ENCODE data around the gene PFN1. TPM values are rescaled to one million over a fixed set of nuclear protein-coding genes. Genes with fewer than 3 reads are reported as not detected.

The PFN1 gene
- total and polyA plus RNA-seq, 9 of the 15 experiments (the other 6 are each of a cell fraction or from before 2014, with no cell fraction given) = 60.5 to 1,479 (median 456) TPM

GRCh38 chr17:4948931-4949320 lies 596 bp upstream of the PFN1 start (continued):
- TF ChIP-seq AFF4 (CRISPR knock-in tag; IDR thresholded peaks at IDR 0.05) = 0 out of 2 replicates have a peak, but pooled peaks have one; percentile 1
- peak; percentile 67; the same call in 1 of the 2 replicates for TF ChIP-seq ZBTB7A (IDR thresholded peaks at IDR 0.05; ENCODE audit: borderline replicate concordance, control insufficient read depth, low read depth, low read length)
- peak in 1 of 2 experiments; percentile 2; a peak in 1 of 4 replicates for TF ChIP-seq MAZ (CRISPR knock-in tag; conservative IDR thresholded peaks at IDR 0.05 in 1 of 2, IDR thresholded peaks at IDR 0.05 in 1 of 2)
- TF ChIP-seq MCM7 (IDR thresholded peaks at IDR 0.05) = no peak
- TF ChIP-seq RCOR1 (IDR thresholded peaks at IDR 0.05; ENCODE audit: borderline replicate concordance in 1 of 2, low read depth in 2 of 2, low read length in 2 of 2) = no peak
- TF ChIP-seq E2F8 (IDR thresholded peaks at IDR 0.05; ENCODE audit: low read depth, partially characterized antibody) = no peak
- TF ChIP-seq TSHZ1 (CRISPR knock-in tag; IDR thresholded peaks at IDR 0.05) = no peak
- TF ChIP-seq, protein P1, sequence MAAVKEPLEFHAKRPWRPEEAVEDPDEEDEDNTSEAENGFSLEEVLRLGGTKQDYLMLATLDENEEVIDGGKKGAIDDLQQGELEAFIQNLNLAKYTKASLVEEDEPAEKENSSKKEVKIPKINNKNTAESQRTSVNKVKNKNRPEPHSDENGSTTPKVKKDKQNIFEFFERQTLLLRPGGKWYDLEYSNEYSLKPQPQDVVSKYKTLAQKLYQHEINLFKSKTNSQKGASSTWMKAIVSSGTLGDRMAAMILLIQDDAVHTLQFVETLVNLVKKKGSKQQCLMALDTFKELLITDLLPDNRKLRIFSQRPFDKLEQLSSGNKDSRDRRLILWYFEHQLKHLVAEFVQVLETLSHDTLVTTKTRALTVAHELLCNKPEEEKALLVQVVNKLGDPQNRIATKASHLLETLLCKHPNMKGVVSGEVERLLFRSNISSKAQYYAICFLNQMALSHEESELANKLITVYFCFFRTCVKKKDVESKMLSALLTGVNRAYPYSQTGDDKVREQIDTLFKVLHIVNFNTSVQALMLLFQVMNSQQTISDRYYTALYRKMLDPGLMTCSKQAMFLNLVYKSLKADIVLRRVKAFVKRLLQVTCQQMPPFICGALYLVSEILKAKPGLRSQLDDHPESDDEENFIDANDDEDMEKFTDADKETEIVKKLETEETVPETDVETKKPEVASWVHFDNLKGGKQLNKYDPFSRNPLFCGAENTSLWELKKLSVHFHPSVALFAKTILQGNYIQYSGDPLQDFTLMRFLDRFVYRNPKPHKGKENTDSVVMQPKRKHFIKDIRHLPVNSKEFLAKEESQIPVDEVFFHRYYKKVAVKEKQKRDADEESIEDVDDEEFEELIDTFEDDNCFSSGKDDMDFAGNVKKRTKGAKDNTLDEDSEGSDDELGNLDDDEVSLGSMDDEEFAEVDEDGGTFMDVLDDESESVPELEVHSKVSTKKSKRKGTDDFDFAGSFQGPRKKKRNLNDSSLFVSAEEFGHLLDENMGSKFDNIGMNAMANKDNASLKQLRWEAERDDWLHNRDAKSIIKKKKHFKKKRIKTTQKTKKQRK (IDR thresholded peaks at IDR 0.05; ENCODE audit: borderline replicate concordance, low read depth, low read length) = no peak
- no peak for TF ChIP-seq YBX1 (IDR thresholded peaks at IDR 0.05)
- 0 out of 2 replicates have a peak, but pooled peaks have one; percentile 4 for TF ChIP-seq ATF3 (IDR thresholded peaks at IDR 0.05)
- TF ChIP-seq ATF3 (CRISPR knock-in tag; conservative IDR thresholded peaks at IDR 0.05) = no peak
- no peak for TF ChIP-seq POLR2A (conservative IDR thresholded peaks at IDR 0.05)
- 0 out of 2 replicates have a peak, but pooled peaks have one; percentile 8 for TF ChIP-seq FOXJ2 (tag; IDR thresholded peaks at IDR 0.05)
